GM23338 (cell line): ENCODE results near the gene GDPD5.

Experiments used
- CTCF ChIP-seq, 2 experiments: fragments of 200-600 bp in 1 of 2; sonication (generic) in 1 of 2; conservative IDR thresholded peaks; 2 replicates each; pipeline versions ENCODE4 v1.5.1 to v1.6.1; 2016 to 2017; ENCODE audit warnings: antibody characterized with exemption in 2 of 2, low read depth in 2 of 2, mild to moderate bottlenecking in 2 of 2, moderate library complexity in 1 of 2
- ETS1 ChIP-seq: IDR thresholded peaks from 2 replicates; pipeline ENCODE4 v1.6.1; 2016; ENCODE audit warnings: antibody characterized with exemption
- EZH2 ChIP-seq: fragments of 200-600 bp; sonication (generic); IDR thresholded peaks from one replicate; pipeline ENCODE4 v1.8.0; 2017; ENCODE audit warnings: antibody characterized with exemption, mild to moderate bottlenecking, low read depth; ENCODE audit not compliant: unreplicated experiment
- NANOG ChIP-seq: IDR thresholded peaks from 2 replicates; pipeline ENCODE4 v1.6.1; 2016; ENCODE audit warnings: antibody characterized with exemption, borderline replicate concordance
- POLR2AphosphoS5 ChIP-seq: IDR thresholded peaks from 2 replicates; pipeline ENCODE4 v1.6.1; 2016; ENCODE audit warnings: antibody characterized with exemption, low read depth
- REST ChIP-seq: IDR thresholded peaks from one replicate; pipeline ENCODE4 v1.6.1; 2018; ENCODE audit warnings: antibody characterized with exemption; ENCODE audit not compliant: unreplicated experiment

GRCh38 chr11:75563501-75563977, 37.8 kb upstream of the GDPD5 start:
- TF ChIP-seq CTCF (conservative IDR thresholded peaks at IDR 0.05; ENCODE audit: low read depth in 2 of 2) (no peak), ETS1 (no peak), POLR2AphosphoS5 (no peak), REST (no peak), EZH2 (no peak), NANOG (no peak)
